HEK293T (cell line): ENCODE data around the gene SLC39A8.

Experiments
- ARNT ChIP-seq: fragments of 450-650 bp; IDR thresholded peaks from 2 replicates; pipeline ENCODE4 v1.6.1; 2017; ENCODE audit warnings: mild to moderate bottlenecking
- BHLHE40 ChIP-seq: fragments of 450-650 bp; IDR thresholded peaks from 2 replicates; pipeline ENCODE4 v1.6.1; 2016; ENCODE audit warnings: mild to moderate bottlenecking, moderate library complexity, borderline replicate concordance
- CTBP1 ChIP-seq: fragments of 450-650 bp; IDR thresholded peaks from 2 replicates; pipeline ENCODE4 v1.6.1; 2016; ENCODE audit warnings: borderline replicate concordance
- FOXA1 ChIP-seq: fragments of 450-650 bp; IDR thresholded peaks from 2 replicates; pipeline ENCODE4 v1.6.1; 2016; ENCODE audit warnings: mild to moderate bottlenecking
- FOXK2 ChIP-seq: fragments of 450-650 bp; IDR thresholded peaks from 2 replicates; pipeline ENCODE4 v1.6.1; 2016; ENCODE audit warnings: mild to moderate bottlenecking
- FOXM1 ChIP-seq: fragments of 450-650 bp; IDR thresholded peaks from 2 replicates; pipeline ENCODE4 v1.6.1; 2017; ENCODE audit warnings: mild to moderate bottlenecking, borderline replicate concordance
- HDGF ChIP-seq: fragments of 450-650 bp; IDR thresholded peaks from 2 replicates; pipeline ENCODE4 v1.6.1; 2017; ENCODE audit warnings: antibody characterized with exemption, borderline replicate concordance
- LEF1 ChIP-seq: fragments of 450-650 bp; IDR thresholded peaks from 2 replicates; pipeline ENCODE4 v1.6.1; 2017; ENCODE audit warnings: mild to moderate bottlenecking, borderline replicate concordance
- PKNOX1 ChIP-seq: fragments of 450-650 bp; IDR thresholded peaks from 2 replicates; pipeline ENCODE4 v1.6.1; 2016
- SP1 ChIP-seq: fragments of 450-650 bp; IDR thresholded peaks from 2 replicates; pipeline ENCODE4 v1.6.1; 2017

GRCh38 chr4:102250341-102250740 lies 94.9 kb downstream of the SLC39A8 start:
- TF ChIP-seq FOXM1 (no peak), ARNT (no peak), HDGF (no peak), LEF1 (no peak), FOXA1 (no peak), SP1 (no peak), CTBP1 (no peak), FOXK2 (no peak), PKNOX1 (no peak), BHLHE40 (no peak)
